NT2/D1 (cell line): ENCODE data around the gene BCL7C.

Experiments used
- SUZ12 ChIP-seq: IDR thresholded peaks from 2 replicates; pipeline ENCODE4 v1.6.1; 2011; ENCODE audit not compliant: insufficient read length, insufficient read depth; ENCODE audit errors: extremely low read depth
- YY1 ChIP-seq: IDR thresholded peaks from 2 replicates; pipeline ENCODE4 v1.6.1; 2011; ENCODE audit not compliant: insufficient read length, insufficient read depth
- ZNF274 ChIP-seq: IDR thresholded peaks from 2 replicates; pipeline ENCODE4 v1.6.1; 2011; ENCODE audit warnings: mild to moderate bottlenecking, low read depth, low read length

DNA sequence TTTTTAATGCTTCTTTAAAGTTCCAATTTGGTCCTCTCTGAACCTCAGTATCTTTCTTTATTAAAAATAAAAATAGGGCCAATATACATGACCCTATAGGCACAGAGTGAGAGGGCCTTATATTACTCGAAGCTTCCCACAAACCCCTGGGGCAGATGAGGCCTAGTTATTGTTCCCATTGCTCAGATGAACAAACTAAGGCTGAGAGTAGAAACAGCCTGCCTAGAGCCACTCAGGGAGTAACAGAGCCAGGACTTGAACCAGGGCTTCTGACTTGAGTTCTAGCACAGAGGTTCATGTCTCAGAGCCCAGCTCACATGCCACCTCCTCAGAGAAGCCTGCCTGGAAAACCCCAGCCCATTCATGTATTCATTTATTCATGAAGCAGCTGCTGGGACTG is 7.7 kb downstream of the BCL7C start:
- TF ChIP-seq YY1 (no peak), SUZ12 (no peak), ZNF274 (no peak)
